Measurements from ENCODE around the gene STIMATE.

GRCh38 chr3:52856666-52857065 lies 40.7 kb downstream of the STIMATE start:
- TF ChIP-seq, protein P1, sequence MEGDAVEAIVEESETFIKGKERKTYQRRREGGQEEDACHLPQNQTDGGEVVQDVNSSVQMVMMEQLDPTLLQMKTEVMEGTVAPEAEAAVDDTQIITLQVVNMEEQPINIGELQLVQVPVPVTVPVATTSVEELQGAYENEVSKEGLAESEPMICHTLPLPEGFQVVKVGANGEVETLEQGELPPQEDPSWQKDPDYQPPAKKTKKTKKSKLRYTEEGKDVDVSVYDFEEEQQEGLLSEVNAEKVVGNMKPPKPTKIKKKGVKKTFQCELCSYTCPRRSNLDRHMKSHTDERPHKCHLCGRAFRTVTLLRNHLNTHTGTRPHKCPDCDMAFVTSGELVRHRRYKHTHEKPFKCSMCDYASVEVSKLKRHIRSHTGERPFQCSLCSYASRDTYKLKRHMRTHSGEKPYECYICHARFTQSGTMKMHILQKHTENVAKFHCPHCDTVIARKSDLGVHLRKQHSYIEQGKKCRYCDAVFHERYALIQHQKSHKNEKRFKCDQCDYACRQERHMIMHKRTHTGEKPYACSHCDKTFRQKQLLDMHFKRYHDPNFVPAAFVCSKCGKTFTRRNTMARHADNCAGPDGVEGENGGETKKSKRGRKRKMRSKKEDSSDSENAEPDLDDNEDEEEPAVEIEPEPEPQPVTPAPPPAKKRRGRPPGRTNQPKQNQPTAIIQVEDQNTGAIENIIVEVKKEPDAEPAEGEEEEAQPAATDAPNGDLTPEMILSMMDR (IDR thresholded peaks at IDR 0.05): no peak
- TF ChIP-seq POLR2A (IDR thresholded peaks at IDR 0.05): no peak
- TF ChIP-seq EP300 (IDR thresholded peaks at IDR 0.05): no peak

Data from stomach (tissue), 4 donors.